Activated naive CD4-positive, alpha-beta T cell treated with anti-CD3 and anti-CD28 coated beads for 36 hours (primary cell): ENCODE measurements around the gene WDR7. TPM values are rescaled to one million over a fixed set of nuclear protein-coding genes. Genes with fewer than 3 reads are reported as not detected.

Experiments used
- CTCF ChIA-PET: fragments of 350-600 bp; sonication (Branson Sonifier 250); formaldehyde crosslinking; loops from one replicate; lab custom pipeline; 2021; ENCODE audit warnings: antibody characterized with exemption; lab: Charles Lee
- DNase-seq: peaks from one replicate; pipeline ENCODE4 v3.0.0-alpha.2; 2020
- H3K27ac Mint-ChIP-seq: one replicate; pipeline ENCODE4 v1.8.0; 2021; ENCODE audit warnings: mild to moderate bottlenecking, mixed read lengths
- H3K27me3 Mint-ChIP-seq: one replicate; pipeline ENCODE4 v1.8.0; 2021; ENCODE audit warnings: low read depth, mixed read lengths
- H3K36me3 Mint-ChIP-seq: one replicate; pipeline ENCODE4 v1.8.0; 2021; ENCODE audit warnings: low read depth, mixed read lengths
- H3K4me1 Mint-ChIP-seq: one replicate; pipeline ENCODE4 v1.8.0; 2021; ENCODE audit warnings: low read depth, mixed read lengths
- H3K4me3 Mint-ChIP-seq: one replicate; pipeline ENCODE4 v1.8.0; 2021; ENCODE audit warnings: mild to moderate bottlenecking, moderate library complexity, mixed read lengths
- H3K9me3 Mint-ChIP-seq: one replicate; pipeline ENCODE4 v1.8.0; 2021; ENCODE audit warnings: mixed read lengths
- intact Hi-C: fragments of 100-400 bp; cut with micrococcal nuclease; formaldehyde crosslinking; loops from one replicate; pipeline ENCODE4 v1.15.1; 2023
- total RNA-seq, 2 experiments: library from RNA; stranded (reverse); gene quantifications; one replicate each; pipeline ENCODE4 v1.2.3, GENCODE V29; 2021

The WDR7 gene
- total RNA-seq, 2 experiments from 2014 or later = 17.3 to 19.5 TPM

DNA sequence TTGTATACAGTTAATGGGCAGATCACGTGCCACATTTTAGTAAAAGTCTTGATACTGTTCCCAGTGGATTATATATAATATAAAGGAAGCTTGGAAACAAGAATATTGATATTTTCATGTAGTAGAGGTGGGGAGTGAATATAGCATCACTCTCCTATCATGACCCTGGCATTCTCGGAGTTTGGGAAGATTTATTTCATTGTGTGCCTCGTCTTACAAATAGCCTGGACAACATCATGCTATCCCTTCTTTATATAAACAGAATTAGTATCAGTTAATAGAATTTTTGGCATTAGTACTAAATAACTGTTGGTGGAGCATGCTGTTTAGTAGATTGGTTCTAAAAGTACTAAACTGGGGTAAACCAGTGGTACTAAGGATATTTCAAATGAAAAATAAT lies 283.7 kb downstream of the WDR7 start:
- Mint-ChIP-seq H3K27me3 (no peaks in the 10 kb centered on the region), H3K9me3 (no peaks in the 10 kb centered on the region), H3K4me1 (no peaks in the 10 kb centered on the region), H3K4me3 (no peak overlapping the region), H3K36me3 (peaks cover 20% of the 10 kb centered on the region), H3K27ac (no peak overlapping the region)
- no peak for DNase-seq
- CTCF ChIA-PET = no interaction called here
- intact Hi-C loops = no loop called here

DNA sequence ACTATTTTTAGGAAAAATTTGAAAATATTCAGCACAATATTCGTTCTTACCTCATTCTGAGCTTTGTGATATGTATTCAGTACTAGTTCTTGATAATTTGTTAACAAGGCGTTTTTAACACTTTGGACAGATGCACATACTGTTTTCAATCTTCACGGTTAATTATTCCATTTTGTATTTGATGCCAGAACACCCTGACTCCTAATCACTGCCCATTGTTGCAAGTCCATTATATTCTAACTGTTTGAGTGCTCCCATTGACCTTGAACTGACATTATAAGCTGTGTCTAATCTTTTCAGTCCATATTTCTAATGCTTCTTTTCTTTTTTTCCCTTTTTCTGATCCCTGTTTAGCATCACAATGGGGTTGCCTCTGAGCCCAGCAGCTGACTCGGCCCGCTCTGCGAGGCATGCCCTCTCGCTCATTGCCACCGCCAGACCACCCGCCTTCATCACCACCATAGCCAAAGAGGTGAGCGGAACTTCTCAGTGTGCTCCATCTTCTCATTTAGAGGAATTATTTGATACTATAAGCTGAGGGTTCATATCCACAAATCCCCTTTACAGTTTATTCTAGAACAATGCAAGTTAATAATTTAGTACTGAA lies 284.4 kb downstream of the WDR7 start:
- Mint-ChIP-seq H3K4me3 (no peak overlapping the region), H3K9me3 (no peaks in the 10 kb centered on the region), H3K27me3 (no peaks in the 10 kb centered on the region), H3K36me3 (peaks cover 20% of the 10 kb centered on the region), H3K4me1 (no peaks in the 10 kb centered on the region), H3K27ac (no peak overlapping the region)
- CTCF ChIA-PET = no interaction called here
- no peak for DNase-seq
- intact Hi-C loops = no loop called here

GRCh38 chr18:56936457-56936856 lies 285.3 kb downstream of the WDR7 start:
- DNase-seq = no peak
- Mint-ChIP-seq H3K36me3 (peaks cover 22% of the 10 kb centered on the region), H3K4me3 (no peak overlapping the region), H3K27ac (no peak overlapping the region), H3K27me3 (no peaks in the 10 kb centered on the region), H3K9me3 (no peaks in the 10 kb centered on the region), H3K4me1 (no peaks in the 10 kb centered on the region)
- CTCF ChIA-PET = no interaction called here
- intact Hi-C loops = no loop called here

GRCh38 chr18:56937874-56938430 lies 286.8 kb downstream of the WDR7 start:
- Mint-ChIP-seq H3K27me3 (no peaks in the 10 kb centered on the region), H3K4me3 (no peak overlapping the region), H3K4me1 (no peaks in the 10 kb centered on the region), H3K9me3 (no peaks in the 10 kb centered on the region), H3K36me3 (peaks cover 19% of the 10 kb centered on the region), H3K27ac (no peak overlapping the region)
- no peak for DNase-seq
- intact Hi-C loops = no loop called here
- CTCF ChIA-PET = interaction anchor here (0.6 kb wide), 1 partner anchor 14 kb away, joined by 4 read pairs; no protein-coding TSS in a partner anchor

- no peak for DNase-seq
- H3K4me1 Mint-ChIP-seq = no peaks in the 10 kb centered on the region
These were observed 294.3 kb downstream of the WDR7 start for GRCh38 chr18:56945171-56946083.

DNA sequence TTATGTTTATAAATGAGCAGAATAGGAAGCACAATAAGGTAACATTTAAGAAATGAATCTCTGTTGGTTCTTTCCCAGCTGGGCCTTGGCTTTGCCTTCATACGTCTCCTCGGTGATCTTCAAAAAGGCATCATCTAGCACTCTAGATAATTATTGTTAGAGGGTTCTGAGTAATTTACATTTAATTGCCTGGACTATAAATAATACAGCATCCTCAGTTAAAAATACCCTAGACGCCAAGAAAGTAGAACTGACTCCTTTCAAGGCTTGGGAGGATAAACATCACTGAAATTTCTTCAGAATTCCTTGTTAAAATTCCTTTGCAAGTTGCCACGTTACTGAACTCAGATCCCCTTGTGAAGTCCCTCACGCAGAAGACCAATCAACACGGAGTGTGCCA lies 296.1 kb downstream of the WDR7 start:
- no peak overlapping the region for H3K27ac Mint-ChIP-seq
- H3K4me3 Mint-ChIP-seq = no peak overlapping the region
- H3K9me3 Mint-ChIP-seq = no peaks in the 10 kb centered on the region
- intact Hi-C loops = no loop called here
- peaks cover 3% of the 10 kb centered on the region for H3K36me3 Mint-ChIP-seq
- CTCF ChIA-PET = no interaction called here
- DNase-seq = no peak
- H3K27me3 Mint-ChIP-seq = no peaks in the 10 kb centered on the region
- no peaks in the 10 kb centered on the region for H3K4me1 Mint-ChIP-seq

More at GRCh38 chr18:56945171-56946083, 294.3 kb downstream of the WDR7 start:
- Mint-ChIP-seq H3K9me3 (no peaks in the 10 kb centered on the region), H3K27me3 (no peaks in the 10 kb centered on the region), H3K36me3 (peaks cover 10% of the 10 kb centered on the region), H3K27ac (no peak overlapping the region), H3K4me3 (no peak overlapping the region)
- intact Hi-C loops = no loop called here
- CTCF ChIA-PET = interaction anchor here (0.6 kb wide), 1 partner anchor 59 kb away, joined by 3 read pairs; no protein-coding TSS in a partner anchor

DNA sequence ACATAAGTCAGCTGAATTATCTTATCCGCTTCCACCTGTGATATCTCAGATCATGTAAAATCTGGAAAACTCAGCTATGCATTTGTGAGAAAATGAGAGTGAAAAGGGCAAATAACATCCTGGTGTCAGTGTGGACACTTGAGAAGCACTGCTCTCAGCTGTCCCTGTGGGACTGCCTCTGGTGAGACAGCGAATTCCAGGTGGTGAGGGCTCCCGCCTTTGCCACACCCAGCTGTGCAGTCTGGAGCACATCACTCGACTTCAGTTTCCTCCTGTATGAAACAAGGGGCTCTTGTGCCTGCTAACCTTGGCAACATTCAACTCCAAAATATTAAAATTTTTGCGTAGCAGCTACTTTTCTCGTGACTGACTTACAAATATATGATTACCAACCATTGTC lies 300.9 kb downstream of the WDR7 start:
- Mint-ChIP-seq H3K27ac (no peak overlapping the region), H3K36me3 (peaks cover 3% of the 10 kb centered on the region), H3K27me3 (no peaks in the 10 kb centered on the region), H3K4me1 (no peaks in the 10 kb centered on the region), H3K4me3 (no peak overlapping the region), H3K9me3 (no peaks in the 10 kb centered on the region)
- CTCF ChIA-PET = interaction anchor here (0.5 kb wide), 1 partner anchor 14 kb away, joined by 4 read pairs; no protein-coding TSS in a partner anchor
- intact Hi-C loops = no loop called here
- DNase-seq = no peak

GRCh38 chr18:56953428-56954198 lies 302.5 kb downstream of the WDR7 start:
- no peaks in the 10 kb centered on the region for H3K27me3 Mint-ChIP-seq
- no peaks in the 10 kb centered on the region for H3K4me1 Mint-ChIP-seq
- DNase-seq = no peak
- CTCF ChIA-PET = interaction anchor here (0.7 kb wide), 1 partner anchor 819 kb away, joined by 3 read pairs; no protein-coding TSS in a partner anchor
- H3K9me3 Mint-ChIP-seq = no peaks in the 10 kb centered on the region
- no peak overlapping the region for H3K27ac Mint-ChIP-seq
- intact Hi-C loops = no loop called here
- peaks cover 6% of the 10 kb centered on the region for H3K36me3 Mint-ChIP-seq
- no peak overlapping the region for H3K4me3 Mint-ChIP-seq

DNA sequence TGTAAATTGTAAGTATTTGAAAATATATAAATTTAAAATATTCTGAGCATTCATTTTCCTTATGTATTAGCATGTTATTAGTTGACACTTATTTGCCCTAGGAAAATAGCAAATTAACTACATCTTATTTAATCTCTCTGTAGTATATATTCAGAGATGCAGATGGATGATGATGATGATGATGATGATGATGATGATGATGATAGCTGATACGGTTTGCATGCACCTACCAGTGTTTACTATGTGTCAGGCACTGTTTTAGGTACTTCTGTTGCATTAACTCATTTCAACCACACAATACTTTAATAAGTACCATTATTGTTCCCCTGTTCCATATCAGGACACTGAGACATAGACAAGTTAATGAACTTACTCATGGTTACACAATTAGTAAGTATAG lies 304.3 kb downstream of the WDR7 start:
- no peak overlapping the region for H3K27ac Mint-ChIP-seq
- no peaks in the 10 kb centered on the region for H3K4me1 Mint-ChIP-seq
- no peak for DNase-seq
- peaks cover 6% of the 10 kb centered on the region for H3K36me3 Mint-ChIP-seq
- H3K9me3 Mint-ChIP-seq = no peaks in the 10 kb centered on the region
- intact Hi-C loops = no loop called here
- H3K27me3 Mint-ChIP-seq = no peaks in the 10 kb centered on the region
- H3K4me3 Mint-ChIP-seq = no peak overlapping the region
- CTCF ChIA-PET = no interaction called here

GRCh38 chr18:56959120-56959519 lies 308.0 kb downstream of the WDR7 start:
- H3K36me3 Mint-ChIP-seq = peaks cover 16% of the 10 kb centered on the region
- no peak overlapping the region for H3K27ac Mint-ChIP-seq
- no peak overlapping the region for H3K4me3 Mint-ChIP-seq

DNA sequence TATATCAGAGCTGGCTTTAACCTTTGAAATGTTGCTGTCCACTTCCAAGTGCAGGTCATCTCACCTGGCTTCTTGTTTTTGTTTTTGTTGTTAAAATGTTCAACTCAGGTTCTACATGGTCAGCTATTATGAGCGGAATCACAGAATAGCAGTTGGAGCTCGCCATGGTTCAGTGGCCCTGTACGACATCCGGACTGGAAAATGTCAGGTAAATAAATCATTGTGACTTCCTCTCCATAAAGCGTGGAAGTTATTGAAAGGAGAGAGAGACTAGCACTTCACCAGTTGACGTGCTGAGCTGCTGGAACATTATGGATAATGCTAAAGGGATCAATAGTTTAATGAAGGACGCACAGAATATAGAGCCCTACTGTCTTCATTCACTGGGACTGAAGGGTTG lies 311.2 kb downstream of the WDR7 start:
- CTCF ChIA-PET = no interaction called here
- Mint-ChIP-seq H3K4me1 (no peaks in the 10 kb centered on the region), H3K9me3 (no peaks in the 10 kb centered on the region), H3K36me3 (peaks cover 25% of the 10 kb centered on the region), H3K27me3 (no peaks in the 10 kb centered on the region), H3K4me3 (no peak overlapping the region), H3K27ac (no peak overlapping the region)
- intact Hi-C loops = no loop called here
- DNase-seq = no peak

More at GRCh38 chr18:56959120-56959519, 308.0 kb downstream of the WDR7 start:
- DNase-seq = no peak
- CTCF ChIA-PET = no interaction called here
- Mint-ChIP-seq H3K27me3 (no peaks in the 10 kb centered on the region), H3K9me3 (no peaks in the 10 kb centered on the region), H3K4me1 (no peaks in the 10 kb centered on the region)
- intact Hi-C loops = no loop called here

GRCh38 chr18:56967035-56967434 lies 315.9 kb downstream of the WDR7 start:
- Mint-ChIP-seq H3K9me3 (no peaks in the 10 kb centered on the region), H3K27me3 (no peaks in the 10 kb centered on the region), H3K27ac (no peak overlapping the region), H3K4me1 (no peaks in the 10 kb centered on the region), H3K4me3 (no peak overlapping the region), H3K36me3 (peaks cover 27% of the 10 kb centered on the region)
- CTCF ChIA-PET = no interaction called here
- intact Hi-C loops = no loop called here
- no peak for DNase-seq
